ENCODE results near the gene XPOT.

GRCh38 chr12:64459394-64459891 is 55.3 kb downstream of the XPOT start:
- TF ChIP-seq CTCF (IDR thresholded peaks at IDR 0.05) (no peak), EZH2phosphoT487 (IDR thresholded peaks at IDR 0.05) (no peak), EZH2 (IDR thresholded peaks at IDR 0.05) (no peak)

Measured in neural progenitor cell (in vitro differentiated cells).